Measurements from ENCODE around the gene AKR1A1. TPM values are rescaled to one million over a fixed set of nuclear protein-coding genes. Genes with fewer than 3 reads are reported as not detected.
"Not testable (repeated sequence)": the region's sequence is repeated elsewhere in the genome, so short reads cannot be mapped to it uniquely, and the experiment has no call there.

Gene AKR1A1
- total and polyA plus RNA-seq, 11 donors, result 28.0 to 148 (median 44.3) TPM

DNA sequence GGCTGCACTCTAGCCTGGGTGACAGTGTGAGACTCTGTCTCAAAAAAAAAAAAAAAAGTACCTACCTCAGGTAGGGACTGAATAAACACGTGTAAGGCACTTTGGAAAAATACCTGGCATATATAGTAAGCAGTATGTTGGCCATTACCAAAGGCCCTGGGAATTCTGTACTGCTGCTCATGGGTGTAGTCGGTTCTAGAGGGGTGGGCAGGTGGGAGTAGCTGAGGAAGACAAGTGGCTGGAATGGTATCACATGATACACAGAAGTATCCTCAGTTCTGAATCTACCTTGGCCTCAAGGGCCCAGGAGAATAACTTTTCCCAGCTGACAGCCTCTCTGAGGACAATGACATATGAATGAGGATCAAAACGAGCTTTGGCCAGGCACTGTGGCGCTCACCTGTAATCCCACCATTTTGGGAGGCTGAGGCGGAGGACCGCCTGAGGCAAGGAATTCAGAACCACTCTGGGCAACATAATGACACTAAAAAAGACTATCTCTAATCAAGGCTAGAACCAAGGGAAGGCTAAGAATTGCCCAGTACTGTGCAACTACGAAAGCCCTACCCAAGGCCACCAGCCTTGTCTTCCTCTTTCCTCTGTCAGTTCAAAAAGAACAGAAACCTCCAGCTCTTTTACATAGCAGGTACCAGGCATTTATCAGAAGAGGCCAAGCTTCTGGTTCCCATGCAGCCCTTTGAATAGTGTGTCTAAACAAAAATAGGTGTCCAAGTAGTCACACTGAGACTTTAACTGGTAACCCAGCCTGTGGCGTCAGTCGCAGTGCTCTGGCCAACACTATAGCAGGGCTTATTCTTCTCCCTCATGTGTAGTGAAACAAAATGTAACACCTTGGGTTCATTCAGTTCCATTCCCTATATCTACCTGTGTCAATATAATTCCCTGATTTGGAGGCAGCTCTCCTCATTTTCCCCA lies 40.3 kb upstream of the AKR1A1 start:
- 67 to 77% (median 68%) methylated on average over 9 of the region's 9 CpGs for WGBS, 4 donors
- H3K27me3 ChIP-seq, result no peaks in the 10 kb centered on the region

DNA sequence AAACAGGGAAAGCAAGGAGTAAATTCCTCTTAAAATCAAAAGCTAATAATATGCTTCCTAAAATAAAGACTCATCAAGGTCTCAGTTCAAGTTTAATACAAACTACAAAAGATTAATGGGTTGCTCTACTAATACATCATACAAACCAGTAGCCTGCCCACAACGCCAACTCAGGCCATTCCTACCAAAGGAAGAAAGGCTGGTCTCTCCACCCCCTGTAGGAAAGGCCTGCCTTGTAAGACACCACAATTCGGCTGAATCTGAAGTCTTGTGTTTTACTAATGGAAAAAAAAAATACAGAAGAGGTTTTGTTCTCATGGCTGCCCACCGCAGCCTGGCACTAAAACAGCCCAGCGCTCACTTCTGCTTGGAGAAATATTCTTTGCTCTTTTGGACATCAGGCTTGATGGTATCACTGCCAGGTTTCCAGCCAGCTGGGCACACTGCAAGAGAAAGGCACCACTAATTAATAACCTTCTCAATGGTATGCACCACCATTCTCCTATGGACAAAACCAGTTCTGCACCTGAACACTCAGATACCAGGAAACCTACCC lies 39.6 kb upstream of the AKR1A1 start:
- 89 to 98% (median 92%) methylated on average over 4 of the region's 4 CpGs for WGBS, 4 donors
- DNase-seq (no peak), ATAC-seq (no peak)
- TF ChIP-seq, protein P1, sequence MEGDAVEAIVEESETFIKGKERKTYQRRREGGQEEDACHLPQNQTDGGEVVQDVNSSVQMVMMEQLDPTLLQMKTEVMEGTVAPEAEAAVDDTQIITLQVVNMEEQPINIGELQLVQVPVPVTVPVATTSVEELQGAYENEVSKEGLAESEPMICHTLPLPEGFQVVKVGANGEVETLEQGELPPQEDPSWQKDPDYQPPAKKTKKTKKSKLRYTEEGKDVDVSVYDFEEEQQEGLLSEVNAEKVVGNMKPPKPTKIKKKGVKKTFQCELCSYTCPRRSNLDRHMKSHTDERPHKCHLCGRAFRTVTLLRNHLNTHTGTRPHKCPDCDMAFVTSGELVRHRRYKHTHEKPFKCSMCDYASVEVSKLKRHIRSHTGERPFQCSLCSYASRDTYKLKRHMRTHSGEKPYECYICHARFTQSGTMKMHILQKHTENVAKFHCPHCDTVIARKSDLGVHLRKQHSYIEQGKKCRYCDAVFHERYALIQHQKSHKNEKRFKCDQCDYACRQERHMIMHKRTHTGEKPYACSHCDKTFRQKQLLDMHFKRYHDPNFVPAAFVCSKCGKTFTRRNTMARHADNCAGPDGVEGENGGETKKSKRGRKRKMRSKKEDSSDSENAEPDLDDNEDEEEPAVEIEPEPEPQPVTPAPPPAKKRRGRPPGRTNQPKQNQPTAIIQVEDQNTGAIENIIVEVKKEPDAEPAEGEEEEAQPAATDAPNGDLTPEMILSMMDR (IDR thresholded peaks at IDR 0.05), result no peak
- TF ChIP-seq POLR2A (IDR thresholded peaks at IDR 0.05), result no peak
- Histone ChIP-seq H3K36me3 (peaks cover 4 to 89% (median 75%) of the 10 kb centered on the region in 9 donors), H3K4me3 (no peak overlapping the region), H3K27me3 (no peaks in the 10 kb centered on the region), H3K4me1 (peaks cover 0 to 26% (median 11%) of the 10 kb centered on the region in 12 donors), H3K27ac (no peak overlapping the region), H3K9me3 (no peaks in the 10 kb centered on the region)
- intact Hi-C loops (cut with DNase I), result loop anchor here in 2 of 10 donors (5.0 to 10.0 kb wide), 2 partner anchors 56 to 374 kb away; no protein-coding TSS in a partner anchor

More for the DNA sequence above, 40.3 kb upstream of the AKR1A1 start:
- H3K27ac ChIP-seq, result no peak overlapping the region
- H3K4me3 ChIP-seq, result no peak overlapping the region
- no peak for ATAC-seq
- no peaks in the 10 kb centered on the region for H3K9me3 ChIP-seq
- DNase-seq, result no peak
- no peak for TF ChIP-seq POLR2A (IDR thresholded peaks at IDR 0.05)
- TF ChIP-seq, protein P1 (IDR thresholded peaks at IDR 0.05), result no peak
- intact Hi-C loops (cut with DNase I), result loop anchor here in 2 of 10 donors (5.0 to 10.0 kb wide), 2 partner anchors 57 to 374 kb away; no protein-coding TSS in a partner anchor
- peaks cover 4 to 81% (median 68%) of the 10 kb centered on the region in 9 donors for H3K36me3 ChIP-seq
- peaks cover 0 to 22% (median 9%) of the 10 kb centered on the region in 12 donors for H3K4me1 ChIP-seq

DNA sequence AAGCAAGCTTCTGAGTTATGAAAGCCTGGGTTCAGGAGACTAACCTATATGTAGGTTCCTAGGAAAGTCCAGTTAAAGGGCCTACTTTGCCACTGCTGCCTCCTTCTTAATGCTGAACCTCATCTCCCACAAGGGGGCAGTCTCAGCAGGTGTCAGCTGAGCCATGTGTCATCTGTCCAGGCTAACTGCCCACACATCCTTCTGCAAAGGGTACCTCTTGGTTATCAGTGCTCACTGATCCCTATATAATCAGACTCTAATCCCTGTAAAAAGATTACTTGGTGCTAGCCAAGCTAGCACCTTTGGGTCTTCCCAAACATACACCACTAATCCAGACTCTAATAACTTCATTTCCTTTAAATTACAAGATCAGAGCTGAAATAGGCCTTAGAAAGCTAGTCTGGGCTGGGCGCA lies 38.0 kb upstream of the AKR1A1 start:
- no peak overlapping the region for H3K4me3 ChIP-seq
- H3K27ac ChIP-seq, result no peak overlapping the region
- ATAC-seq, result peak in 3 of 4 donors; percentile 66 to 70 (median 69)
- 95 to 100% (median 96%) methylated on average over 1 of the region's 1 CpG for WGBS, 4 donors
- intact Hi-C loops (cut with DNase I), result loop anchor here in 9 of 10 donors (1.0 to 10.0 kb wide), 5 partner anchors 55 to 372 kb away; no protein-coding TSS in a partner anchor
- H3K27me3 ChIP-seq, result no peaks in the 10 kb centered on the region
- H3K9me3 ChIP-seq, result no peaks in the 10 kb centered on the region
- H3K36me3 ChIP-seq, result peaks cover 4 to 96% (median 88%) of the 10 kb centered on the region in 9 donors
- peaks cover 0 to 28% (median 16%) of the 10 kb centered on the region in 12 donors for H3K4me1 ChIP-seq
- peak in 4 of 5 donors; percentile 54 to 62 (median 56) for DNase-seq
- no peak for TF ChIP-seq POLR2A (IDR thresholded peaks at IDR 0.05)
- TF ChIP-seq, protein P1 (IDR thresholded peaks at IDR 0.05), result peak; percentile 51 to 81 (median 68)

DNA sequence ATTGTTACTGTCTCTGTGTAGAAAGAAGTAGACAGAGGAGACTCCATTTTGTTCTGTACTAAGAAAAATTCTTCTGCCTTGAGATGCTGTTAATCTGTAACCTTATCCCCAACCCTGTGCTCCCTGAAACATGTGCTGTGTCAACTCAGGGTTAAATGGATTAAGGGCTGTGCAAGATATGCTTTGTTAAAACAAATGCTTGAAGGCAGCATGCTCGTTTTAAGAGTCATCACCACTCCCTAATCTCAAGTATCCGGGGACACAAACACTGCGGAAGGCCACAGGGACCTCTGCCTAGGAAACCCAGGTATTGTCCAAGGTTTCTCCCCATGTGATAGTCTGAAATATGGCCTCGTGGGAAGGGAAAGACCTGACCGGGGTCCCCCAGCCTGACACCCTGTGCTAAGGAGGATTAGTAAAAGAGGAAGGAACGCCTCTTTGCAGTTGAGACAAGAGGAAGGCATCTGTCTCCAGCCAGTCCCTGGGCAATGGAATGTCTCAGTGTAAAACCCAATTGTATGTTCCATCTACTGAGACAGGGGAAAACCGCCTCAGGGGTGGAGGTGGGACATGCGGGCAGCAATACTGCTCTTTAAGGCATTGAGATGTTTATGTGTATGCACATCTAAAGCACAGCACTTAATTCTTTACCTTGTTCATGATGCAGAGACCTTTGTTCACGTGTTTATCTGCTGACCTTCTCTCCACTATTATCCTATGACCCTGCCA lies 36.9 kb upstream of the AKR1A1 start:
- H3K27ac ChIP-seq, result not testable (repeated sequence)
- H3K36me3 ChIP-seq, result peaks cover 4 to 100% (median 96%) of the 10 kb centered on the region in 9 donors

More for the DNA sequence above, 36.9 kb upstream of the AKR1A1 start:
- H3K27me3 ChIP-seq, ATAC-seq, H3K9me3 ChIP-seq, DNase-seq, H3K4me3 ChIP-seq: not testable (repeated sequence)
- WGBS, 4 donors, result 69 to 74% (median 72%) methylated on average over 9 of the region's 9 CpGs
- intact Hi-C loops (cut with DNase I), result loop anchor here in 8 of 10 donors (2.0 to 10.0 kb wide), 4 partner anchors 54 to 371 kb away; no protein-coding TSS in a partner anchor
- peaks cover 0 to 25% (median 12%) of the 10 kb centered on the region in 12 donors for H3K4me1 ChIP-seq
